C4-2B (cell line): Measurements from ENCODE around the gene KANTR.
A peak's percentile ranks its signal among the peaks of the same experiment; 100 is the strongest.

ENCODE experiments used
- H3K27ac ChIP-seq: fragments of 450-650 bp; 2 replicates; pipeline ENCODE4 v1.5.1; 2017
- CTCF ChIP-seq: fragments of 450-650 bp; conservative IDR thresholded peaks from 2 replicates; pipeline ENCODE4 v1.5.1; 2017; ENCODE audit warnings: mild to moderate bottlenecking
- ZFX ChIP-seq: fragments of 450-650 bp; IDR thresholded peaks from 2 replicates; pipeline ENCODE4 v1.6.1; 2017

The KANTR gene

GRCh38 chrX:53087388-53087831 lies 6.5 kb upstream of the KANTR start:
- TF ChIP-seq CTCF (no peak), ZFX (no peak)

GRCh38 chrX:53088136-53088974 lies 5.6 kb upstream of the KANTR start:
- peak overlapping the region; percentile 64 for H3K27ac ChIP-seq
- TF ChIP-seq ZFX (no peak), CTCF (no peak)

More at GRCh38 chrX:53087388-53087831, 6.5 kb upstream of the KANTR start:
- peak overlapping the region; percentile 7; the same call in 1 of the 2 replicates for H3K27ac ChIP-seq

GRCh38 chrX:53089224-53089842 lies 4.6 kb upstream of the KANTR start:
- TF ChIP-seq ZFX (no peak), CTCF (peak; percentile 80)

GRCh38 chrX:53089925-53090324 lies 4.0 kb upstream of the KANTR start:
- H3K27ac ChIP-seq, result no peak overlapping the region
- TF ChIP-seq CTCF (no peak), ZFX (no peak)

More at GRCh38 chrX:53089224-53089842, 4.6 kb upstream of the KANTR start:
- H3K27ac ChIP-seq, result peak overlapping the region; percentile 64; the same call in 1 of the 2 replicates

- no peak overlapping the region for H3K27ac ChIP-seq
- no peak for TF ChIP-seq CTCF
- no peak for TF ChIP-seq ZFX
These were observed 2.6 kb upstream of the KANTR start for GRCh38 chrX:53091354-53091753.

- TF ChIP-seq CTCF (peak; percentile 74), ZFX (no peak)
- peak overlapping the region; percentile 89 for H3K27ac ChIP-seq
These were observed 726 bp upstream of the KANTR start for GRCh38 chrX:53093177-53093655.

- peak overlapping the region; percentile 89 for H3K27ac ChIP-seq
- no peak for TF ChIP-seq CTCF
- TF ChIP-seq ZFX, result no peak
These were observed 602 bp downstream of the KANTR start for GRCh38 chrX:53094582-53094905.
